GM19351 (cell line): ENCODE results near the gene TMEM129.

Source experiments
- ATAC-seq: cut with Tn5 transposase; IDR thresholded peaks from one replicate; pipeline ENCODE4 v1.9.1; 2021; ENCODE audit warnings: mild to moderate bottlenecking, moderate library complexity; ENCODE audit not compliant: unreplicated experiment

The TMEM129 gene, protein sequence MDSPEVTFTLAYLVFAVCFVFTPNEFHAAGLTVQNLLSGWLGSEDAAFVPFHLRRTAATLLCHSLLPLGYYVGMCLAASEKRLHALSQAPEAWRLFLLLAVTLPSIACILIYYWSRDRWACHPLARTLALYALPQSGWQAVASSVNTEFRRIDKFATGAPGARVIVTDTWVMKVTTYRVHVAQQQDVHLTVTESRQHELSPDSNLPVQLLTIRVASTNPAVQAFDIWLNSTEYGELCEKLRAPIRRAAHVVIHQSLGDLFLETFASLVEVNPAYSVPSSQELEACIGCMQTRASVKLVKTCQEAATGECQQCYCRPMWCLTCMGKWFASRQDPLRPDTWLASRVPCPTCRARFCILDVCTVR

DNA sequence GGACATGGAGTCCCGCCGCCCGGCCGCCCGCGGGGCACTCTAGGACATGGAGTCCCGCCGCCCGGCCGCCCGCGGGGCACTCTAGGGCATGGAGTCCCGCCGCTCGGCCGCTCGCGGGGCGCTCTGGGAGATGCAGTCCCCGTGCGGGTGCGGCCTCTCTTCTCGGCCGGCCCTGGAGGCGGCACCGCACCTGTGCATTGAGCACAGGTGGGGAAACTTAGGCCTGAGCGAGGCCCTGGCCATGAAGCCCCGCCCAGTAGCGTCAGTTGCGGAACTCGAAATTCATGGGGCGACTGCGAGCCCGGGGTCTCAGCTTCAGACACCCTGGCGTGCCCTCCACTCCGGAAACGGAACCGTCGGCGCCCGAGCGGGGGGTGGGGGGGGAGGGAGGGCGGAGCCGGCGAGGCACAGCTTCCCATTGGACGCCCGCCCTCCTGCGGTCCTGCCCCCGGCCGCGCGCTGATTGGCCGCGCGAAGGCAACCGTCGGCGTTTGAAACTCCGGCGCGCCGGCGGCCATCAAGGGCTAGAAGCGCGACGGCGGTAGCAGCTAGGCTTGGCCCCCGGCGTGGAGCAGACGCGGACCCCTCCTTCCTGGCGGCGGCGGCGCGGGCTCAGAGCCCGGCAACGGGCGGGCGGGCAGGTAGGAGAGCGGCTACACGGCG is at the start of gene TMEM129, which contains the start of gene TACC3:
Gene TMEM129, minus strand, starts transcription at position 321 of the 663 bp plus-strand sequence. CDS start 486 bp downstream, outside the sequence.
Gene TACC3, plus strand, starts transcription at position 519 of the 663 bp plus-strand sequence. CDS start 1,901 bp downstream, outside the sequence.
- peak; percentile 73 for ATAC-seq

DNA sequence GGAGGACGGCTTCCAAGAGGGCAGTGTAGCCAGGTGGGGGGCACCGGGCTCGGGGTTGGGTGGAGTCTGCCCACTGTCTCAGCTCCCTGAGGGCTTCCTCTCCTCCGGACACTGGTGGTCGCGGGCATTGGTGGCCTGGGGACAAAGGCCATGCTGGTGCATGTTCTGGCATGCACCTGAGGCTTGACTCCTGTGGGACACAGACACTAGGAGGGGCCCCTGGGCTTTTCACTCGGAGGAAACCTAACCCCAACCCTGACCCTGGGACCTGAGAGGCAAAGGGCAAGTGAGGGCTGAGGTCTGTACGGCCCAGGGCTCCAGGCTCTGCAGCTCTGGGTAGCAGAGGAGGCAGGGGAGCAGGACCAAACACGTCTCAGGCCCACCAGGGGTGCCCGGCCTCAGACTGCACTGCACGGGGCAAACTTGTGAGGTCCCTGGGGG is 49.7 kb upstream of the TMEM129 start:
- no peak for ATAC-seq

DNA sequence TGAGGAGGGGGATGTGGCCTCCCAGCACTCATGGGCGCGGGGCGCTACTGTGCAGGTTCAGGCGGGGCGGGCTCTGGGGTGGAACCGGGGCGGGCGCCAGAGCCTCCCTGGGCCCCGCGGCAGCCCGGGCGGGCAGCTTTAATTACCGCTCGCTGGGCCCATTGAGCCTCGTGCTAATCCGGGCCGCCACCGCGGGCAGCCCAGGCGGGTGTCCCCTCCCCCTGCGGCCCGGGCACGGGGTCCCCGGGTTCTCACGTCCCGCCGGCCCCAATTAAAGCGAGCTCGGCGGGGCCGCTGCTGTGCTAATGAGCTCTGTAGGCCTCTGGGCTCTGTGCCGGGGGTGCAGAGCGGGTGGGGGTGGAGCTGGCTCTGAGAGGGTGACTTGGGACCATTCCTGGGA is 49.1 kb upstream of the TMEM129 start:
- ATAC-seq = no peak

DNA sequence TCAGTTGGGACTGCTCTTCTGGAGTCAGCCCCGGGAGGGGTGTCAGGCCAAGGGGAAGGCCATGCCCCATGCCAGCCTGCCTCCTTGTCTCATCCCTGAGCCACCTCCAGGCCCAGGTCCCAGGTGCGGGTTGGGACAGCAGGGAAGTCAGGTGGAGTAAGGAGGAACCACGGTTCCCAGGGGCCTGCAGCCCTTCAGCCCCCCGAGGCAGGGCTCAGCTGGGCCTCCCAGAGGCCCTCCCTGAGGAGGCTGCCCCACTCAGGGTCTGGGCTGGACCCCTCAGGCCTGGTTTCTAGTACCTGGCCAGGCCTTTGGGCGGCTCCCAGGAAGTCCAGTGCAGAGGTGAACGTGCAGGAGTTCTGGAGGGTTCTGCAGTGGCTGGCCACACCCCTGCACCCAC is 48.6 kb upstream of the TMEM129 start:
- no peak for ATAC-seq

DNA sequence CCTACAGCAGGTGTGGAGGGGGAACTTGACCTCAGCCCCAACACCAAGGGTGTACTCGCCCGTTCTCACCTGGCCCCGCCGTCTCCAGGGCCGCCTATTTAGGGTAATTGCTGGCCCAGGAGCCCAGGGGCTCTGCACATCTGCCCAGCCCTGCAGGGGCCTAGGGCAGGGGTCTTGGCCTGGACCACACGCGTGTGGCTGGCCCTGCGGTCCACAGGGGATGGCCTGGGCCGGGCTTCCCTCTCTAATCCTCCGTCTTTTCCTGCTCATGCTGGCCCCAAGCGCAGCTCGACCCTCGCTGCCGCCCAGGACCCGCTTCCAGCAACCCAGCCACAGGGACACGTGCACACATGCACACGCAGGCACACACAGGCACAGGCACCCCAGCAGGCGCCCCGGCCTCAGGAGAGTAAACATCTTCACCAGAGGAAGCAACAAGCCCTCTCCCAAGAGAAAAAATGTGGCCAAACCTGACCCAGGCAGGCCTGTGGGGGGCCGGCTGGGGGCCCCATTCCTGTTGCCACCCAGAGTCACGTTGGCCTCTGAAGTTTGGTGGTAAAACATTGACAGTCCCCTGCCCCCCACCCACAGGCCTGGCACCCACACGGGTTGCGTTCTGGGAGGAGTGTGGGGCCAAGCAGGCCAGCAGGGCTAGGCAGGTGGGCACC is 47.4 kb upstream of the TMEM129 start:
- ATAC-seq = no peak

DNA sequence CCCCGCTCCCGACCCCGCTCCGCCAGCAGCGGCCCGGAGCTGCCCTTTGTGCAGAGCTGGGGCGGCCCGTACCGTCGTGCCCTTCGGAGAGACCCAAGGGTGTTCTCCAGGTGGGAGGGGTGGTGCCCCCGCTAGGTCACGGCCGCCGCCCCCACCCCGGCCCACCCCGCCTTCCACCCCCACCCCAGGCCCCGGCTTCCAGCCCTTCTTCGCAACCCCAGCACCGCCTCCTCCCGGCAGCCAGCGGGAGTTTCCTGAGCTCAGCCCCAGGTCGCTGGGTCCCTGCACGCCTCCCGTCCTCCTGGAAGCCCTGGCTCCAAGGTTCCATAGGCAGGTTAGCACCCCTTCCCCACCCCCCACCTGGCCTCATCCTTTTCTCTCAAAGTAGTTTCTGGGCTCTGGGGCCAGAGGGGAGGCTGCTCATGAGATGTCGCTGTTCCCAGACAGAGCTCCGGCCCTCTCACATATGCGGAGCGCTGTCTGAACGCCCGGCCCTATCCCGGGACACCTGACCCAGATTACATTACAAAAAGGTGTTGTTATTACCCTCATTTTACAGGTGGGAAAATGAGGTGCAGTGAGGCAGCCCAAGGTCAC is 46.7 kb upstream of the TMEM129 start:
- ATAC-seq = no peak

DNA sequence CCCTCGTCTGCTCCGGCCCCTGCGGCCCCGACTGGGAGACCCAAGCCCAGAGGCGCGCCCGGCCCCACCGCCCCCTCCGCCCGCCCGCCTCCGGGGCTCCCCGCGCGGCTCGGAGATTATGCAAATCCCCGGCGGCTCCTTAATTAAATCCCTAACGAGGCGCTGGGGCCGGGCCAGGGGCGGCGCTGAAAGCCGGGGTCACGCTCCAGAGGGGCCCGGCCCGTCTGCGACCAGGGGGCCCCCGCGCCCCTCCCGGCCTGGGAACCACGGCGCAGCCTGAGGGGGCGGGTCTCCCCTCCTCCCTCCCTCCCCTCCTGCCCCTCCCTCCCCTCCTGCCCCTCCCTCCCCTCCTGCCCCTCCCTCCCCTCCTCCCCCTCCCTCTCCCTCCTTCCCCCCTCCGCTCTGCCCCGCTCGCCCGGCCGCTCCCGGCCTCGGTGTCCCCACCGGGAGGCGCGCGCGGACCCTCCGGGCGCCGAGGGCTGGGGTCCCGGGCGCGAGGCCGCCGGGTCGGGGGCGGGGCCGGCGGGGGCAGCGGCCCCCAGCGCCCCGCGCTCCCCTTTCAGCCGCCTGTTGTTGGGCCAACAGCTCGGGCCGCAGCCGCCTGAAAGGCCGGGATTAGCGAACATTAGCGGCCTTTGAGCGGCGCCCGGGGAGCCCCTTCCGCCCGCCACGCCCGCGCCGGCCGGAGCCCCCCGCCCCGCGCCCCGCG is 46.1 kb upstream of the TMEM129 start:
- no peak for ATAC-seq

DNA sequence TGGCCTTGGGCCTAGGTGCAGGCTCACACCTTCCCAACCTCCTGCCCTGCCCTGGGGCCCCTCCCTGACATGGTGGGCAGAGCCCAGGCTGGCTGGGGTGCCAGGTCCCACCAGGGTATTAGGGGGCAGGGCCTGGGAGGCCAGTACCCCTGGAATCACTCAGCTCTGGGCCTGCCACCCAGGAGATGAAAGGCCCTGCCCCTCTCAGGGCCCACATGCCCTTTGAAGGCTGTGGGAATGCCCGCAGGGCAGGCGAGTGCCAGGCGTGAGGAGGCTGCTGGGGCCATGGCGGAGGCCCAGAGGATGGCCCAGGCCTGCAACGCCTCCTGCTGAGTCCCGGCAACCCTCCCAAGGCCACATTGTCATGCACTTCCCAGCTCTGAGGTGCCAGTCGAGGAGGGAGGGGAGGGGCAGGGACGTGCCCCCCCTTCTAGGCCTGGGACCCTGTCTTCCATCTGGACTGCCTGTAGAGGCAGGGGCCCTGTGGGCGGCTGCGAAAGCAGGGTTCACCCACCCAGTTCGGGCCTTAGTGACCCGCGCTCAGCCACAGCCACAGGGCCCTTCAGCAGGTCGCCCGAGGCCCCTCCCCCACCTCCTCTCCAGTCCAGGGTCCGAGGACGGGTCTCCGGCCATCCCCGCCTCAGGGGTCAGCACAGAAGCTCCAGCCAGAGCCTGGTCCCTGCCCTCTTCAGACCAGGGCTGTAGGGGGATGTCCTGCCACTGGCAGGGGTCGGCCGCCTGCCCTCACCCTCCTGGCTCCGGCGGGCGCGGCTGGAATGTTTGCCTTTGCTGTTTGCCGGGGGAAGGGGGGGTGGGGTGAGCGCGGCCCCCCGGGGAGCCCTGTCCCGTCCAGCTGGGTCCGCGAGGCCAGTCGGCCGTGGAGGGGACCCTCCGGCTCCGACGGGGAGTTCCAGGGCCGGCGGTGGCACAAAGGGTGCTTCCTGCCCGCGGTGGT is 45.3 kb upstream of the TMEM129 start:
- ATAC-seq = no peak

DNA sequence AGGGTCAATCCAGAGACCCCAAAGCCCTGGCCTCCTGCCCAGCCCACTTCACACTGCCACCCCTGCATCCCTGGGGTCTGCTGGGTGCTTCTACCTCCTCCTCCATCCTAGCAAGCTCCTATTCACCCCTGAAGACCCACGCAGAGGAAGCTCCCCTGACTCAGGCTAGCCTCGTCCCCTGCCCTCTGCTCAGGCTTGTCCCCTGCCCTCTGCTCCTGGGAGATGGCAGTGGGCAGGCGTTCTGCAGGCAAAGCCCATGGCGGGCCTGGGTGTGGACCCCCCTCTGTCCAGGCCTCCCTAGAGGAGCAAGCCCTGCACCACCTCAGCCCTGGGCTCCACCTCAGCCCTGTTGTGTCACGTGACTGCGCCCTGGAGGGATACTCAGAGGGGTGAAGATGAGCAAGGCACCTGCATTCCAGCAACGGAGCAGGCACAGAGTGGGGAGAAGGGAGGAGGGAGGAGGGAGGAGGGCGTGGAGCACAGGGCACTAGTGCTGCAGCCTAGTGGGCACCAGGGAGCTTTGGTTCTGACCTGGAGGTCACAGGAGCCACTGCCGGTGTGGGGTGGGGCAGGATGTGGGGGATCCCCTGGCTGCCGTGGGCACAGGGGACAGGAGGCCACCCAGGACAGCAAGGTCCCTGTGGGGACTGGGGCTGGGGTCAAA is 44.4 kb upstream of the TMEM129 start:
- no peak for ATAC-seq

DNA sequence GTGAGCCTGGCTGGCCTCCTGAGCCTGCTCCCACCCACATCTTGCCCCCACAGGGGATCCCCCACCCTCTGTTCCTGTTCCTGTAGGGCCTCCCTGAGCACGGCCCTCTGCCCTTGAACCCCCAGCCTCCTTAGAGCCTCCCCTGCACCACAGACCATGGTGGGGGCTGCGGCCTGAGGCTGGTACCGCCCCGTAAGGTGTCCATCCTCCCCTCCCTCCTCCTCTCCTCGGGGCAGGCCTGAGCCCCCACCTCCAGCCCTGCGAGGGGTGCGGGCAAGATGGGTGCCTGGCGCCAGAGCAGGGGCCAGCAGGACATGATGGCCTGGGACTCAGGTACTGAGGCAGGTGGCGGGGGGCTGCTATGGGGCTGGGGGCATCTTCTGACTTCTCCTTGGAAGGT is 43.5 kb upstream of the TMEM129 start:
- no peak for ATAC-seq

DNA sequence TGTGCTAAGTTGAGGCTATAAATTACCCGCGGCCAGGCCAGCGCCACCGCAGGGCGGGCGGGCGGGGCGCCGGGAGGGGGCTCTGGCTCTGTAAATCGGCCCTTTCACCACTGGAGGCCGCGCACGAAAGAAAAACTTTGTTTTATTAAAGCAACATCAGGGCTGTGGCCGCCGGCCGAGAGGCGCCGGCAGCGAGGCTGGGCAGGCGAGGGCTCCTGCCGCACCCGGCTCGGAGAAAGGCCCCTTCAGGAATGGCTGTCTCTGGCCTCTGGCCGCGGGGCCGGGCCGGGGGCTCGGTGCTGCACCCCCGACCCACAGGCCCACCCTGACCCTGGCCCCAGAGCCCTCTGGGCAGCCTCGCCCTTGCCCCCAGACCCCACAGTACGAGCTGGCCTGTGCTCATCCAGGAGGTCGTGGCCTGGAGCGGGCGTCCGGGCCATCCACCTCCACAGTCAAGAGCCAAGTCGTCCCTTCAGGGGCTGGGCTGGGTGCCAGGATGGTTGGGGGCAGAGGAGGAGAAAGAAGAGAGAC is 42.5 kb upstream of the TMEM129 start:
- ATAC-seq = no peak

DNA sequence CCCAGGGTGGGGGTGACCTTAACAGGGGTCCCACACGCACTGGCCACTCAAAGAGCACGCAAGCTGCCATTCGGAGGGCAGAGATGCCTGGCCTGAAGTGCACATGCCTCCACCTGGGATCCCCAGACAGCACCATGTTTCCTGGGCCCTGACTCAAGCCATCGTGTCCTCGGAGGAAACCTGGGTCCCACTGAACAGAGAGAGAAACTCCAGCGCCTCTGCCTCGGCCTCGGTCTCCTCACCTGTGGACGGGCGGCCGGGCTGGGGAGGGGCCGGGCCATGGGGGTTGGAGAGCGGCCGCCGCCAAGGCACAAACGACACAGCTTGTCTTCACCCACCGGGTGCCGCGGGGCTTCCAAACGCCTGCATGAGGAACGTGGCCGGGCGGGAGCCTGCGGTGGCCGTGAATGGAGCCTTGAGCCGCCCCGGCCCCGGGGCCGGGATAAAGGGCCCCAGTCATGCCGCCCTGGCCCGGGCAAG is 42.0 kb upstream of the TMEM129 start:
- no peak for ATAC-seq

DNA sequence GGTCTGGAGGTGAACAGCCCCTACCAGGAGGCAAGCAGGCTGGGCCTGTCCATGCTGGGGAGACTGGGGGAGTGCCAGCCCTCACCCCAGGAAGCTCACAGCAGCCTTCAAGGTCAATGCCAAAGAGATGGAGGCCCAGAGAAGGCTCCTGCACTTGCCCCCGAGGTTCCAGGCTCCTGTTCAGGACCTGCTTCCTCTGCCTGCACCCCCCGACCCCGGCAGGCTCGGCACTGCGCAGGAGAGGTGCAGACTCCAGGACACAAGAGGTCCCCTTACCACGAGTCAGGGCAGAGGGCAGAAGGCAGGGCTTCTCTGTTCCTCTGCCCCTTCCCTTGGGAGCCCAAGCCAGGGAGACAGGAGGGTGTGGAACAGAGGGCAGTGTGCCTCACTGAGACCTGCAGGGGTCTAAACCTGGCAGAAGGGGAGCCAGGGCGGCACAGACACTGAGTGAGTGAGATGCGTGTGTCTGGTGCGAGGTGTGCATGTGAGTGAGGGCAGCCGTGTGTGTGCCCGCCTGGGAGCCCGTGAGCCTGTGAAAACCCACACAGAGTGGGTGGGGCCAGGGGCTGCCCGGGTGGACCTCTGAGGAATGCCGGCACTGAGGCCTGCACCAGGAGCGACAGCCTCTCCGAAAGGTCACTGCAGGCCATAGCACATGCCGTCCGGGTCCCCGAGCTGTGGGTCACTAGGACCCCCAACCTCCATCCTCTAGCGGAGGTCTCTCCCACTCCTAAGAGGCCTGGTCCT is 41.3 kb upstream of the TMEM129 start:
- ATAC-seq = no peak

DNA sequence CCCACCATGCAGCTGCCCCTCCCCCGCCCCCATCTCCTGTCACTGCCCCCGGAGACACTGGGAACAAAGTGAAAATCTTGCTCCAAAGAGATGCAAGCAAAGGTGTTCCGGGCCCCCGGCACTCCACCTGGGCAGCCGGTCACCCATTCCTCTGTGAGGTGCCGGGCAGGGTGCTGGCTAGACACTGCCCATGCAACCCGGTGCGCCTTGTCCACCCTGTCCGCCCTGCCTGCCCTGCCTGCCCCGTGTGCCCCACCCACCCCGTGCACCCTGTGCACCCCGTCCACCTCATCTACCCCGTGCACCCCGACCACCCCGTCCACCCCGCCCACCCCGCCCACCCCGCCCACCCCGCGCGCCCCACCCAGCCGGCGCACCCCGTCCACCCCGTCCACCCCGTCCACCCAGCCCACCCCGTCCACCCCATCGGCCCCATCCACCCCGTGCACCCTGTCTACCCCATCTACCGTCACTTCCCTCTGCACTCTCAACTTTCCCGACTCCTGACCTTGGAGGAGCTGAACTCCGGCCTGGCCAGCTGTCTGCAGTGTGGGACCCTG is 40.1 kb upstream of the TMEM129 start:
- ATAC-seq = no peak

DNA sequence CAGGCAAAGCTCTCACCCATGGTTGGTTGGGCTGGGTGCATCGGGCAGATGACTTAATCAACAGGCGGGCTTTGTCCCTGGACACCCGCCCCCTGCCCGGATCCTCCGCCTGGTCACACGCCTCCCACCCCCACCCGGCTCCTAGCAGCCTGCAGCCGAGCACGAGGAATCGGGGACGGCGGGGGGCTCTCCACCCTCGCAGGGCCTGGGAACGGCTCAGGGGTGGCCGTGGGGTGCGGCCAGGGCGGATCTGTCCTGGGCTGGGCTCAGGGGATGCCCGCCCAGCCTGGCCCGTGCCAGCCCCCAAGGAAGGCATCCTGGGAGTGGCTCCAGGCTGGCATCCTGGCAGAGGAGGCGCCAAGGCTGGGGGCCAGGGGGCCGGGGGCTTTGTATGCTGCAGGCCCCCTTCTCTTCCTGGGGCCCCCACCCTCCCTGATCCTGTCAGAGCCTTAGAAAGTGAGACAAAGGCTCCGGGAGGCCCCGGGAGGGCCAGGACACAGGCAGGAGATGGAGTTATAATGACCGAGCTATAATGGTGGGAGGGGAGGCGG is 39.5 kb upstream of the TMEM129 start:
- no peak for ATAC-seq

DNA sequence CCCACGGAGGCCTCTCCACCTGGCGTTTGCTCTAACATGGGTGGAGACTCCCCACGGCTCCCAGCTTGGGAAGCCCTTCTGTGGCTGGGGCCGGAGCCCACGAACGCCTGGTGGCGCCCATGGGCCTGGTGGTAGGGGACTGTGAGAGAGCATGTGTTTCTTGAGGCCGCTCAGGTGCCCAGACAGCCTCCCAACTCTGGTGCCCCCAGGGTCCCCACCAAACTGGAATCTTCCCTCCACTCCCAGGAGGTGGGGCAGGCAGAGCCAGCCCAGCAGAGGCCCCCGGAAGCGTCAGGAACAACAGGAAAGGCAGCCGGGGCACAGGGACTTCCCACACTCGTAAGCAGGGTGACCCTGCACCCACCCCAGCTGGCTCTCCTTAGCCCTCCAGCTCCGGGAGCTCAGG is 38.7 kb upstream of the TMEM129 start:
- no peak for ATAC-seq

DNA sequence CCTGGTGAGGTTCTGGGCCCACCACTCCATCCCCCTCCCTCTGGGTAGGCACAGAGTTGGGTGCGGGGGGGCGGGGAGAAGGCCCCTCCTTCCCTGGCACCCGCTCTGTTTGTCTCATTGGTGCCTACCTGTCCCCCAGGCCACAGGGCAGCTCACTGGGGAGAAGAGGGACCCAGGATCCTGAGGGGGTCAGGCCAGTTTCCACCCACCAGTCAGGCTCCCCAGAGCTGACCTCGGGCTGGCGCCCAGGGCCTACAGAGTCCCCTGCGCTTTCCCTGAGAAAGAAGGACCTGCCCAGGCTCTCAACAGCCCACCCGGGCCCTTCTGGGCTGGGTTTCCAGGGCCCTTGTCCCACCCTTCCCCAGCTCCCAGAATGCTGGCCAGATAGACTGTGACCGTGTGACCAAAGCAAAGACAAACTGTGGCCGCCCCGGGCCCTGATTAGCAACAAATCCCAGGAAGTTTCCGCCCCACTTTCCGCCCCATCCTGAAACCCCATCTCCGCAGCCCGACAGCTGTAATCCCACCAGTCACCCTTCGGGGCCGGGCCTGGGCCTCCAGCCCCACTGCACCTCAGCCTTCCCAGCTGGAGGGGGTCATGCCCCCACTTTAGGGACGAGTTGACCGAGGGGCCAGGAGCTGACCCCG is 38.2 kb upstream of the TMEM129 start:
- no peak for ATAC-seq
